Measurements from ENCODE around the gene BICC1. TPM values are rescaled to one million over a fixed set of nuclear protein-coding genes. Genes with fewer than 3 reads are reported as not detected.

The BICC1 gene
- total and polyA plus RNA-seq, 2 of the 13 experiments (the other 11 are each of a cell fraction or from before 2014, with no cell fraction given): 0.18 to 1.5 TPM

DNA sequence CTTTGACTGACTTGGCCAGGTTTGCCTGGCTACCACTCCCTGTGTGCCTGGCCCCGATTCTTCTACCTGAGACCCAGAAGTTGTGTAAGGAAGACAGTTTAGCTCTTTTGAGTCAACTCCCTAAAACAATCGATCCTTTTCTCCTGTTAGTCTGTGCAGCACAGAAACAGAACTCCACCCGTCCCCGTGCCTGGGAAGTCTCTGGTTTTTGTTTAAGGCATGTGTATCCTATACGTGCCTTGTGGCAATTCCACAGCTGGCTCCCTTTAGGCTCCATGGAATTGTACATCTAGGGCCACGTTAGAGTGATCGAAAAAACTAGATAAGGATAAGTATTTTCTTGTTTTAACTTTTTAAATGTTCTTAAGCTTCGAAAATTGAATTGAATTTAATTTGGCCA, 131.6 kb downstream of the BICC1 start (continued):
- TF ChIP-seq ZNF746 (CRISPR knock-in tag; IDR thresholded peaks at IDR 0.05): no peak
- no peak for TF ChIP-seq ZNF282 (IDR thresholded peaks at IDR 0.05; ENCODE audit: partially characterized antibody)
- TF ChIP-seq PPARG (CRISPR knock-in tag; conservative IDR thresholded peaks at IDR 0.05): no peak
- TF ChIP-seq, protein P1, sequence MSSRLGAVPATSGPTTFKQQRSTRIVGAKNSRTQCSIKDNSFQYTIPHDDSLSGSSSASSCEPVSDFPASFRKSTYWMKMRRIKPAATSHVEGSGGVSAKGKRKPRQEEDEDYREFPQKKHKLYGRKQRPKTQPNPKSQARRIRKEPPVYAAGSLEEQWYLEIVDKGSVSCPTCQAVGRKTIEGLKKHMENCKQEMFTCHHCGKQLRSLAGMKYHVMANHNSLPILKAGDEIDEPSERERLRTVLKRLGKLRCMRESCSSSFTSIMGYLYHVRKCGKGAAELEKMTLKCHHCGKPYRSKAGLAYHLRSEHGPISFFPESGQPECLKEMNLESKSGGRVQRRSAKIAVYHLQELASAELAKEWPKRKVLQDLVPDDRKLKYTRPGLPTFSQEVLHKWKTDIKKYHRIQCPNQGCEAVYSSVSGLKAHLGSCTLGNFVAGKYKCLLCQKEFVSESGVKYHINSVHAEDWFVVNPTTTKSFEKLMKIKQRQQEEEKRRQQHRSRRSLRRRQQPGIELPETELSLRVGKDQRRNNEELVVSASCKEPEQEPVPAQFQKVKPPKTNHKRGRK (CRISPR knock-in tag; IDR thresholded peaks at IDR 0.05): no peak
- TF ChIP-seq ZFP36L2 (CRISPR knock-in tag; IDR thresholded peaks at IDR 0.05): no peak

DNA sequence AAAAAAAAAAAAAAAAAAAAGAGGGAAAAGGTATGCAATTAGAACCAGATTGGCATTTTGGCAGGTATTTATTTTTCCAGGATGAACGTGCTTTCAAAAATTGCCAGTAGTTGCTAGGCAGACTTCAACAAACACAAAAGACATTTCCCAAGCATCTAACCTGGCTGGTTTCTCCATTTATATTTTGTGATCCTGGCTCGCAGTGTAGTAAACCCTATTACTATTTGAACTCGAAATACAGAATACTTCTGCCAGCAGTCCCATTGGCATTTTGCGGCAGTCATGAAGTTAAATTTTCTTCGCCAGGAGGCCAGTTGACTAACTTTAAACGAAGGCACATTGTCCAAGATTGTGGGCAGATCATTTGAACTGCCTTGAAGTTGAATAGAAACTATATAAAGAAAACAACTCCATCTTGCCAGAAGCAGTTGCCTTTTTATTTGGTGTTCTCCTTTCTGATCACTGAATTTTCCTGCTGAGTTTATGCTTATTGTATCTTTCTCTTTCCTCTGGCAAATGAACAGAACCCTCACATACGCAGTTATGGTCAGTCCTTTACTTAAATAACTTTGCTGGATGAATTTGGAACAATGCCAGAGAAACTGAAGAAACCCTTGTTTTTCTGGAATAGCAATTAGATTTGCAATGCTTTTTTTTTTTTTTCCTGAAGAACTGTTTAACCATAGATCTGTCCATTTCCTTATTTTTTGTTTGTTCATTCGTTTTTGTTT, 132.9 kb downstream of the BICC1 start:
- Histone ChIP-seq H3K9me3 (ENCODE audit: low read length) (no peaks in the 10 kb centered on the region), H3K36me3 (replicated peaks in 1 of 2; ENCODE audit: control insufficient read depth in 1 of 2, insufficient read depth in 2 of 2, low read length in 2 of 2) (no peaks in the 10 kb centered on the region), H3K9ac (ENCODE audit: insufficient read depth, low read depth, low read length) (no peak overlapping the region), H3K27me3 (ENCODE audit: control insufficient read depth in 1 of 2, insufficient read depth in 2 of 2, low read length in 2 of 2) (no peaks in the 10 kb centered on the region), H3K4me3 (replicated peaks in 1 of 3; ENCODE audit: insufficient read depth in 1 of 3, low read depth in 2 of 3, low read length in 3 of 3) (no peak overlapping the region), H3K79me2 (ENCODE audit: insufficient read depth, low read length) (no peaks in the 10 kb centered on the region), H3K27ac (ENCODE audit: extremely low read length, insufficient read depth, low read length) (no peak overlapping the region), H3K4me2 (ENCODE audit: low read depth, low read length) (no peak overlapping the region), H2AFZ (ENCODE audit: low read length) (no peak overlapping the region), H4K20me1 (ENCODE audit: insufficient read depth, low read length) (no peaks in the 10 kb centered on the region), H3K4me1 (ENCODE audit: insufficient read depth, low read length) (peaks cover 10% of the 10 kb centered on the region; the same call in 1 of the 2 replicates)
- ChIA-PET CTCF (ENCODE audit: low intra/inter-chr PET ratio, low total read pairs) (no interaction called here), POLR2A (no interaction called here)
- FAIRE-seq (no peak), ATAC-seq (no peak), DNase-seq (ENCODE audit: low spot score) (no peak)
- TF ChIP-seq MAF1 (CRISPR knock-in tag; IDR thresholded peaks at IDR 0.05; ENCODE audit: borderline replicate concordance) (no peak), KAT8 (CRISPR knock-in tag; IDR thresholded peaks at IDR 0.05) (no peak), ZBTB42 (CRISPR knock-in tag; IDR thresholded peaks at IDR 0.05) (no peak)
- BruUV-seq (replicated peaks): no TSS peak
- in situ Hi-C loops (cut with HindIII; ENCODE audit: extremely low pct_ligation_motif_present, low pct_unique_long_range_greater_than_20kb): loop anchor here (10.0 kb wide), 2 partner anchors 131 to 231 kb away; partner anchors contain the start of gene BICC1
- intact Hi-C loops (cut with micrococcal nuclease; ENCODE audit: unreplicated experiment): loop anchor here (10.0 kb wide), 1 partner anchor 341 kb away; no protein-coding TSS in a partner anchor
- WGBS (ENCODE audit: low lambda C conversion rate): 85% methylated on average over 8 of the region's 8 CpGs
